HepG2 (cell line): Measurements from ENCODE around the gene MED10. TPM values are rescaled to one million over a fixed set of nuclear protein-coding genes. Genes with fewer than 3 reads are reported as not detected.

ENCODE experiments used
- HNRNPL ChIP-seq: fragments of 200-400 bp; formaldehyde crosslinking; IDR thresholded peaks from 2 replicates; pipeline ENCODE4 v1.6.1; 2017; ENCODE audit warnings: mild to moderate bottlenecking, low read depth, low read length
- ISX ChIP-seq: sonication (generic); formaldehyde crosslinking; conservative IDR thresholded peaks from 2 replicates; pipeline ENCODE4 v1.5.0; 2020; ENCODE audit warnings: missing genetic modification reagents
- KLF15 ChIP-seq: sonication (generic); formaldehyde crosslinking; IDR thresholded peaks from 2 replicates; pipeline ENCODE4 v1.8.1; 2023; ENCODE audit warnings: borderline replicate concordance, mild to moderate bottlenecking, inconsistent platforms, missing genetic modification reagents, mixed read lengths
- NR1H2 ChIP-seq: sonication (generic); formaldehyde crosslinking; IDR thresholded peaks from 2 replicates; pipeline ENCODE4 v1.8.1; 2022; ENCODE audit warnings: low read depth, missing genetic modification reagents, borderline replicate concordance
- PHF8 ChIP-seq: sonication (generic); formaldehyde crosslinking; IDR thresholded peaks from 2 replicates; pipeline ENCODE4 v1.5.0; 2020; ENCODE audit warnings: missing genetic modification reagents
- RFX5 ChIP-seq: IDR thresholded peaks from 2 replicates; pipeline ENCODE4 v1.6.1; 2011; ENCODE audit warnings: low read depth, low read length, improper control_type of control experiment
- ZNF709 ChIP-seq: sonication (generic); formaldehyde crosslinking; IDR thresholded peaks from 2 replicates; pipeline ENCODE4 v1.5.0; 2020; ENCODE audit warnings: mild to moderate bottlenecking, missing genetic modification reagents
- ZSCAN30 ChIP-seq: sonication (generic); formaldehyde crosslinking; IDR thresholded peaks from 2 replicates; pipeline ENCODE4 v1.5.0; 2020; ENCODE audit warnings: mild to moderate bottlenecking, missing genetic modification reagents
- polyA plus RNA-seq, 8 experiments: library from polyadenylated mRNA; depleted of rRNA in 3 of 8; stranded (reverse) in 7 of 8; unstranded in 1 of 8; fragments of >200 nt; fragmentation: Illumina TruSeq in 4 of 8; extraction: Trizol in 4 of 8; gene quantifications; 2 replicates each; pipeline versions ENCODE4 v1.2.1 to v1.2.3, GENCODE V29; 2011 to 2016; ENCODE audit warnings: low read depth in 4 of 8, missing spikeins in 1 of 8, mixed read lengths in 1 of 8; ENCODE audit not compliant: insufficient read depth in 1 of 8
- total RNA-seq, 5 experiments: library from RNA; depleted of rRNA; stranded (reverse); fragments of >200 nt; fragmentation: Illumina TruSeq; extraction: Trizol; gene quantifications; 2 replicates each; pipeline ENCODE4 v1.2.3, GENCODE V29; 2016; ENCODE audit warnings: low read depth in 1 of 5
- TF ChIP-seq, protein P1 (sequence below), 2 experiments: fragments of 450-650 bp in 1 of 2; sonication (generic) in 1 of 2; formaldehyde crosslinking in 1 of 2; IDR thresholded peaks; 2 replicates each; pipeline versions ENCODE4 v1.6.1 to v1.8.0; 2016 to 2022; ENCODE audit warnings: antibody characterized with exemption in 1 of 2, mild to moderate bottlenecking in 1 of 2, missing genetic modification reagents in 1 of 2
- TF ChIP-seq, protein P2 (sequence below): sonication (generic); formaldehyde crosslinking; IDR thresholded peaks from 2 replicates; pipeline ENCODE4 v1.4.0; 2020; ENCODE audit warnings: missing genetic modification reagents, mild to moderate bottlenecking, borderline replicate concordance
- TF ChIP-seq, protein P3 (sequence below): sonication (generic); formaldehyde crosslinking; IDR thresholded peaks from 2 replicates; pipeline ENCODE4 v1.4.0; 2020; ENCODE audit warnings: missing genetic modification reagents

MED10 gene
- total and polyA plus RNA-seq, 2 of the 13 experiments (the other 11 are each of a cell fraction or from before 2014, with no cell fraction given) = 11.2 to 23.7 TPM

DNA sequence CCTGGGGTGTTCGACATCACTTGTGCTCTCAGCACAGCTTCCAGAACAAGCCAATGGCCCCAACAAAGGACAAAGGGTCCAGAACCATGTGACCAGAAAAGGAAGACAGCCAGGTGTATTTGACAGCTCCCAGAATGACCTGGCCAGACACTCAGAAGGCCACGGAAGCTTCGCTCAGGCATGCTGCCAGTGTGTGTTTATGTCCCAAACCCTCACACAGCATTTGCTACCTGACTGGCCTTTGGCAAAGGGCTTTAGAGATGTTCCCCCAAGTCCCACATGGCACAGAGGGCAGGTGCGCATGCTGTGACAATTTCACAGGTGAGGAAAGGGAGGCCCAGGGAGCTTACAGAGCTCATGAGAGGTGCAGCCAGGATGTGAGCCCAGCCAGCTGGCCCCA lies 39.5 kb downstream of the MED10 start (continued):
- TF ChIP-seq, protein P1, sequence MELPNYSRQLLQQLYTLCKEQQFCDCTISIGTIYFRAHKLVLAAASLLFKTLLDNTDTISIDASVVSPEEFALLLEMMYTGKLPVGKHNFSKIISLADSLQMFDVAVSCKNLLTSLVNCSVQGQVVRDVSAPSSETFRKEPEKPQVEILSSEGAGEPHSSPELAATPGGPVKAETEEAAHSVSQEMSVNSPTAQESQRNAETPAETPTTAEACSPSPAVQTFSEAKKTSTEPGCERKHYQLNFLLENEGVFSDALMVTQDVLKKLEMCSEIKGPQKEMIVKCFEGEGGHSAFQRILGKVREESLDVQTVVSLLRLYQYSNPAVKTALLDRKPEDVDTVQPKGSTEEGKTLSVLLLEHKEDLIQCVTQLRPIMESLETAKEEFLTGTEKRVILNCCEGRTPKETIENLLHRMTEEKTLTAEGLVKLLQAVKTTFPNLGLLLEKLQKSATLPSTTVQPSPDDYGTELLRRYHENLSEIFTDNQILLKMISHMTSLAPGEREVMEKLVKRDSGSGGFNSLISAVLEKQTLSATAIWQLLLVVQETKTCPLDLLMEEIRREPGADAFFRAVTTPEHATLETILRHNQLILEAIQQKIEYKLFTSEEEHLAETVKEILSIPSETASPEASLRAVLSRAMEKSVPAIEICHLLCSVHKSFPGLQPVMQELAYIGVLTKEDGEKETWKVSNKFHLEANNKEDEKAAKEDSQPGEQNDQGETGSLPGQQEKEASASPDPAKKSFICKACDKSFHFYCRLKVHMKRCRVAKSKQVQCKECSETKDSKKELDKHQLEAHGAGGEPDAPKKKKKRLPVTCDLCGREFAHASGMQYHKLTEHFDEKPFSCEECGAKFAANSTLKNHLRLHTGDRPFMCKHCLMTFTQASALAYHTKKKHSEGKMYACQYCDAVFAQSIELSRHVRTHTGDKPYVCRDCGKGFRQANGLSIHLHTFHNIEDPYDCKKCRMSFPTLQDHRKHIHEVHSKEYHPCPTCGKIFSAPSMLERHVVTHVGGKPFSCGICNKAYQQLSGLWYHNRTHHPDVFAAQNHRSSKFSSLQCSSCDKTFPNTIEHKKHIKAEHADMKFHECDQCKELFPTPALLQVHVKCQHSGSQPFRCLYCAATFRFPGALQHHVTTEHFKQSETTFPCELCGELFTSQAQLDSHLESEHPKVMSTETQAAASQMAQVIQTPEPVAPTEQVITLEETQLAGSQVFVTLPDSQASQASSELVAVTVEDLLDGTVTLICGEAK (IDR thresholded peaks at IDR 0.05) = no peak
- TF ChIP-seq, protein P1 (CRISPR knock-in tag; IDR thresholded peaks at IDR 0.05) = no peak
- no peak for TF ChIP-seq PHF8 (CRISPR knock-in tag)
- TF ChIP-seq, protein P2, sequence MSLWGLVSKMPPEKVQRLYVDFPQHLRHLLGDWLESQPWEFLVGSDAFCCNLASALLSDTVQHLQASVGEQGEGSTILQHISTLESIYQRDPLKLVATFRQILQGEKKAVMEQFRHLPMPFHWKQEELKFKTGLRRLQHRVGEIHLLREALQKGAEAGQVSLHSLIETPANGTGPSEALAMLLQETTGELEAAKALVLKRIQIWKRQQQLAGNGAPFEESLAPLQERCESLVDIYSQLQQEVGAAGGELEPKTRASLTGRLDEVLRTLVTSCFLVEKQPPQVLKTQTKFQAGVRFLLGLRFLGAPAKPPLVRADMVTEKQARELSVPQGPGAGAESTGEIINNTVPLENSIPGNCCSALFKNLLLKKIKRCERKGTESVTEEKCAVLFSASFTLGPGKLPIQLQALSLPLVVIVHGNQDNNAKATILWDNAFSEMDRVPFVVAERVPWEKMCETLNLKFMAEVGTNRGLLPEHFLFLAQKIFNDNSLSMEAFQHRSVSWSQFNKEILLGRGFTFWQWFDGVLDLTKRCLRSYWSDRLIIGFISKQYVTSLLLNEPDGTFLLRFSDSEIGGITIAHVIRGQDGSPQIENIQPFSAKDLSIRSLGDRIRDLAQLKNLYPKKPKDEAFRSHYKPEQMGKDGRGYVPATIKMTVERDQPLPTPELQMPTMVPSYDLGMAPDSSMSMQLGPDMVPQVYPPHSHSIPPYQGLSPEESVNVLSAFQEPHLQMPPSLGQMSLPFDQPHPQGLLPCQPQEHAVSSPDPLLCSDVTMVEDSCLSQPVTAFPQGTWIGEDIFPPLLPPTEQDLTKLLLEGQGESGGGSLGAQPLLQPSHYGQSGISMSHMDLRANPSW = no peak
- no peak for TF ChIP-seq KLF15 (CRISPR knock-in tag)
- TF ChIP-seq NR1H2 (CRISPR knock-in tag) = no peak
- TF ChIP-seq ZNF709 (CRISPR knock-in tag) = no peak
- TF ChIP-seq HNRNPL = no peak
- TF ChIP-seq, protein P3, sequence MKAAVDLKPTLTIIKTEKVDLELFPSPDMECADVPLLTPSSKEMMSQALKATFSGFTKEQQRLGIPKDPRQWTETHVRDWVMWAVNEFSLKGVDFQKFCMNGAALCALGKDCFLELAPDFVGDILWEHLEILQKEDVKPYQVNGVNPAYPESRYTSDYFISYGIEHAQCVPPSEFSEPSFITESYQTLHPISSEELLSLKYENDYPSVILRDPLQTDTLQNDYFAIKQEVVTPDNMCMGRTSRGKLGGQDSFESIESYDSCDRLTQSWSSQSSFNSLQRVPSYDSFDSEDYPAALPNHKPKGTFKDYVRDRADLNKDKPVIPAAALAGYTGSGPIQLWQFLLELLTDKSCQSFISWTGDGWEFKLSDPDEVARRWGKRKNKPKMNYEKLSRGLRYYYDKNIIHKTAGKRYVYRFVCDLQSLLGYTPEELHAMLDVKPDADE (CRISPR knock-in tag) = no peak
- TF ChIP-seq ISX (CRISPR knock-in tag) = no peak
- no peak for TF ChIP-seq RFX5
- no peak for TF ChIP-seq ZSCAN30
